ENCODE data around the gene CSTF1.

- TF ChIP-seq CTCF (IDR thresholded peaks at IDR 0.05; ENCODE audit: poor library complexity), result no peak
- no peak for TF ChIP-seq EZH2 (IDR thresholded peaks at IDR 0.05; ENCODE audit: borderline replicate concordance)
- no peak for TF ChIP-seq EZH2phosphoT487 (IDR thresholded peaks at IDR 0.05; ENCODE audit: low read depth, severe bottlenecking, unreplicated experiment)
These were observed 34.4 kb upstream of the CSTF1 start for GRCh38 chr20:56358070-56358469.

Data from hepatocyte (in vitro differentiated cells).